Measurements from ENCODE around the gene NKD1.

Gene NKD1

GRCh38 chr16:50584033-50584722, 36.0 kb downstream of the NKD1 start:
- H3K4me2 ChIP-seq (ENCODE audit: insufficient read depth, low read length, poor library complexity, severe bottlenecking) = no peak overlapping the region
- H3K14ac ChIP-seq (ENCODE audit: low read length) = no peak overlapping the region
- H3K27me3 ChIP-seq (ENCODE audit: control insufficient read depth in 3 of 3, insufficient read depth in 3 of 3, low read depth in 1 of 3, low read length in 3 of 3) = no peaks in the 10 kb centered on the region
- no peak overlapping the region for H2BK12ac ChIP-seq (ENCODE audit: low read length)
- no peak overlapping the region for H3K18ac ChIP-seq (ENCODE audit: low read length)
- no peak overlapping the region for H3K4me3 ChIP-seq (ENCODE audit: low read length in 2 of 2)
- H2AK5ac ChIP-seq (ENCODE audit: low read depth, low read length) = no peak overlapping the region
- no peak overlapping the region for H4K91ac ChIP-seq (ENCODE audit: low read depth, low read length, poor library complexity)
- H3K23ac ChIP-seq (ENCODE audit: low read depth, low read length, poor library complexity) = no peak overlapping the region
- H3K9ac ChIP-seq (ENCODE audit: low read depth, low read length, poor library complexity) = no peak overlapping the region
- H3K4me1 ChIP-seq (ENCODE audit: control insufficient read depth in 2 of 2, insufficient read depth in 1 of 2, low read depth in 1 of 2, low read length in 2 of 2) = peaks cover 0 to 14% of the 10 kb centered on the region in 2 donors
- no peak overlapping the region for H4K8ac ChIP-seq (ENCODE audit: low read depth, low read length)
- no peak overlapping the region for H2BK5ac ChIP-seq (ENCODE audit: low read length)
- no peak for DNase-seq (ENCODE audit: low spot score)
- no peak overlapping the region for H2AFZ ChIP-seq (ENCODE audit: low read length)
- H3K9me3 ChIP-seq (replicated peaks in 1 of 2; ENCODE audit: control insufficient read depth in 2 of 2, insufficient read depth in 1 of 2, low read depth in 1 of 2, low read length in 2 of 2) = peaks cover 0 to 7% of the 10 kb centered on the region in 2 donors
- WGBS, 2 donors (ENCODE audit: extremely low coverage in 2 of 2, insufficient read length in 2 of 2, insufficient replicate concordance in 1 of 2) = no CpG with 5 or more reads among the region's 6 CpGs
- H3K4ac ChIP-seq (ENCODE audit: low read length) = no peak overlapping the region
- no peak overlapping the region for H2BK15ac ChIP-seq (ENCODE audit: low read length)
- H3K36me3 ChIP-seq (replicated peaks in 1 of 2; ENCODE audit: control insufficient read depth in 2 of 2, insufficient read depth in 2 of 2, low read length in 2 of 2) = no peaks in the 10 kb centered on the region
- H2BK120ac ChIP-seq (ENCODE audit: low read depth, low read length) = no peak overlapping the region
- H3K79me1 ChIP-seq (ENCODE audit: low read depth, low read length) = no peaks in the 10 kb centered on the region
- no peak overlapping the region for H3K27ac ChIP-seq (replicated peaks; ENCODE audit: low read length)

GRCh38 chr16:50585331-50585776, 37.2 kb downstream of the NKD1 start:
- Histone ChIP-seq H3K79me1 (ENCODE audit: low read depth, low read length) (no peaks in the 10 kb centered on the region), H3K4me2 (ENCODE audit: insufficient read depth, low read length, poor library complexity, severe bottlenecking) (no peak overlapping the region), H3K18ac (ENCODE audit: low read length) (peak overlapping the region; percentile 42), H4K8ac (ENCODE audit: low read depth, low read length) (no peak overlapping the region), H2BK5ac (ENCODE audit: low read length) (no peak overlapping the region), H3K4me3 (ENCODE audit: low read length in 2 of 2) (no peak overlapping the region), H3K9ac (ENCODE audit: low read depth, low read length, poor library complexity) (no peak overlapping the region), H3K23ac (ENCODE audit: low read depth, low read length, poor library complexity) (no peak overlapping the region), H4K91ac (ENCODE audit: low read depth, low read length, poor library complexity) (no peak overlapping the region), H3K9me3 (replicated peaks in 1 of 2; ENCODE audit: control insufficient read depth in 2 of 2, insufficient read depth in 1 of 2, low read depth in 1 of 2, low read length in 2 of 2) (peaks cover 0 to 7% of the 10 kb centered on the region in 2 donors), H3K27ac (replicated peaks; ENCODE audit: low read length) (no peak overlapping the region), H2BK12ac (ENCODE audit: low read length) (no peak overlapping the region), H2BK120ac (ENCODE audit: low read depth, low read length) (no peak overlapping the region), H2AFZ (ENCODE audit: low read length) (no peak overlapping the region), H2BK15ac (ENCODE audit: low read length) (no peak overlapping the region), H3K4ac (ENCODE audit: low read length) (no peak overlapping the region), H3K4me1 (ENCODE audit: control insufficient read depth in 2 of 2, insufficient read depth in 1 of 2, low read depth in 1 of 2, low read length in 2 of 2) (peaks cover 0 to 12% of the 10 kb centered on the region in 2 donors), H3K36me3 (replicated peaks in 1 of 2; ENCODE audit: control insufficient read depth in 2 of 2, insufficient read depth in 2 of 2, low read length in 2 of 2) (no peaks in the 10 kb centered on the region), H2AK5ac (ENCODE audit: low read depth, low read length) (no peak overlapping the region), H3K14ac (ENCODE audit: low read length) (peak overlapping the region; percentile 31), H3K27me3 (ENCODE audit: control insufficient read depth in 3 of 3, insufficient read depth in 3 of 3, low read depth in 1 of 3, low read length in 3 of 3) (no peaks in the 10 kb centered on the region)
- DNase-seq (ENCODE audit: low spot score) = no peak
- no CpG with 5 or more reads among the region's 16 CpGs for WGBS, 2 donors (ENCODE audit: extremely low coverage in 2 of 2, insufficient read length in 2 of 2, insufficient replicate concordance in 1 of 2)

GRCh38 chr16:50587543-50587942, 39.3 kb downstream of the NKD1 start:
- Histone ChIP-seq H3K9ac (ENCODE audit: low read depth, low read length, poor library complexity) (no peak overlapping the region), H2BK12ac (ENCODE audit: low read length) (no peak overlapping the region), H3K4me2 (ENCODE audit: insufficient read depth, low read length, poor library complexity, severe bottlenecking) (no peak overlapping the region), H3K36me3 (replicated peaks in 1 of 2; ENCODE audit: control insufficient read depth in 2 of 2, insufficient read depth in 2 of 2, low read length in 2 of 2) (no peaks in the 10 kb centered on the region), H3K9me3 (replicated peaks in 1 of 2; ENCODE audit: control insufficient read depth in 2 of 2, insufficient read depth in 1 of 2, low read depth in 1 of 2, low read length in 2 of 2) (peaks cover 0 to 7% of the 10 kb centered on the region in 2 donors), H3K23ac (ENCODE audit: low read depth, low read length, poor library complexity) (no peak overlapping the region), H2BK5ac (ENCODE audit: low read length) (no peak overlapping the region), H4K8ac (ENCODE audit: low read depth, low read length) (no peak overlapping the region), H3K4ac (ENCODE audit: low read length) (no peak overlapping the region), H3K27me3 (ENCODE audit: control insufficient read depth in 3 of 3, insufficient read depth in 3 of 3, low read depth in 1 of 3, low read length in 3 of 3) (no peaks in the 10 kb centered on the region), H2BK120ac (ENCODE audit: low read depth, low read length) (no peak overlapping the region), H3K4me1 (ENCODE audit: control insufficient read depth in 2 of 2, insufficient read depth in 1 of 2, low read depth in 1 of 2, low read length in 2 of 2) (peaks cover 3 to 5% of the 10 kb centered on the region in 2 donors), H3K27ac (replicated peaks; ENCODE audit: low read length) (no peak overlapping the region), H3K4me3 (ENCODE audit: low read length in 2 of 2) (no peak overlapping the region), H3K79me1 (ENCODE audit: low read depth, low read length) (no peaks in the 10 kb centered on the region), H2AK5ac (ENCODE audit: low read depth, low read length) (no peak overlapping the region), H4K91ac (ENCODE audit: low read depth, low read length, poor library complexity) (no peak overlapping the region), H2AFZ (ENCODE audit: low read length) (no peak overlapping the region), H3K18ac (ENCODE audit: low read length) (no peak overlapping the region), H3K14ac (ENCODE audit: low read length) (no peak overlapping the region), H2BK15ac (ENCODE audit: low read length) (no peak overlapping the region)
- DNase-seq (ENCODE audit: low spot score) = no peak
- WGBS, 2 donors (ENCODE audit: extremely low coverage in 2 of 2, insufficient read length in 2 of 2, insufficient replicate concordance in 1 of 2) = no CpG with 5 or more reads among the region's 2 CpGs

- Histone ChIP-seq H4K91ac (ENCODE audit: low read depth, low read length, poor library complexity) (no peak overlapping the region), H3K79me1 (ENCODE audit: low read depth, low read length) (no peaks in the 10 kb centered on the region), H3K23ac (ENCODE audit: low read depth, low read length, poor library complexity) (no peak overlapping the region), H3K14ac (ENCODE audit: low read length) (no peak overlapping the region), H3K18ac (ENCODE audit: low read length) (no peak overlapping the region), H2BK15ac (ENCODE audit: low read length) (no peak overlapping the region), H3K27me3 (ENCODE audit: control insufficient read depth in 3 of 3, insufficient read depth in 3 of 3, low read depth in 1 of 3, low read length in 3 of 3) (no peaks in the 10 kb centered on the region), H2AK5ac (ENCODE audit: low read depth, low read length) (no peak overlapping the region), H3K9ac (ENCODE audit: low read depth, low read length, poor library complexity) (no peak overlapping the region), H3K4me1 (ENCODE audit: control insufficient read depth in 2 of 2, insufficient read depth in 1 of 2, low read depth in 1 of 2, low read length in 2 of 2) (peaks cover 3 to 5% of the 10 kb centered on the region in 2 donors), H3K4me2 (ENCODE audit: insufficient read depth, low read length, poor library complexity, severe bottlenecking) (no peak overlapping the region), H3K27ac (replicated peaks; ENCODE audit: low read length) (no peak overlapping the region), H2BK5ac (ENCODE audit: low read length) (no peak overlapping the region), H2AFZ (ENCODE audit: low read length) (no peak overlapping the region), H3K9me3 (replicated peaks in 1 of 2; ENCODE audit: control insufficient read depth in 2 of 2, insufficient read depth in 1 of 2, low read depth in 1 of 2, low read length in 2 of 2) (peaks cover 0 to 7% of the 10 kb centered on the region in 2 donors), H4K8ac (ENCODE audit: low read depth, low read length) (no peak overlapping the region), H2BK12ac (ENCODE audit: low read length) (no peak overlapping the region), H2BK120ac (ENCODE audit: low read depth, low read length) (no peak overlapping the region), H3K4ac (ENCODE audit: low read length) (no peak overlapping the region), H3K36me3 (replicated peaks in 1 of 2; ENCODE audit: control insufficient read depth in 2 of 2, insufficient read depth in 2 of 2, low read length in 2 of 2) (no peaks in the 10 kb centered on the region), H3K4me3 (ENCODE audit: low read length in 2 of 2) (no peak overlapping the region)
- no peak for DNase-seq (ENCODE audit: low spot score)
- WGBS, 2 donors (ENCODE audit: extremely low coverage in 2 of 2, insufficient read length in 2 of 2, insufficient replicate concordance in 1 of 2) = no CpG with 5 or more reads among the region's 2 CpGs
Observed at GRCh38 chr16:50588276-50588675, 40.1 kb downstream of the NKD1 start.

Data from neuronal stem cell (in vitro differentiated cells).